ENCODE measurements around the gene SPEM2.

GRCh38 chr17:7438656-7439460 lies 13.4 kb downstream of the SPEM2 start:
- no peak for TF ChIP-seq POLR2A (IDR thresholded peaks at IDR 0.05)
- TF ChIP-seq CTCF (IDR thresholded peaks at IDR 0.05) = no peak
- TF ChIP-seq EP300 (IDR thresholded peaks at IDR 0.05) = no peak
- no peak for TF ChIP-seq POLR2AphosphoS5 (IDR thresholded peaks at IDR 0.05)

Measured in suprapubic skin (tissue), 4 donors.